Lung (tissue), 12 donors: ENCODE measurements around the gene KRT16. TPM values are rescaled to one million over a fixed set of nuclear protein-coding genes. Genes with fewer than 3 reads are reported as not detected.

Source experiments
- ATAC-seq: fragments of 200-7000 bp; cut with Tn5 transposase; one replicate; pipeline ENCODE4 v1.9.1; 2020; ENCODE audit warnings: moderate number of reproducible peaks; ENCODE audit not compliant: insufficient read depth, low FRiP score
- DNase-seq, 3 donors: peaks; one replicate each; pipeline ENCODE4 v3.0.0-alpha.2; 2013 to 2017
- H3K27ac ChIP-seq, 2 donors: one replicate each; pipeline ENCODE4 v1.5.1; 2013; ENCODE audit warnings: mild to moderate bottlenecking in 2 of 2, moderate library complexity in 2 of 2, control low read depth in 1 of 2, inconsistent platforms in 1 of 2, low read depth in 1 of 2, low read length in 1 of 2
- H3K27me3 ChIP-seq, 3 donors: one replicate each; pipeline ENCODE4 v1.5.1; 2013; ENCODE audit warnings: low read length in 2 of 3; ENCODE audit not compliant: control insufficient read depth in 3 of 3, insufficient read depth in 3 of 3
- H3K36me3 ChIP-seq, 4 donors: one replicate each; pipeline ENCODE4 v1.5.1; 2013; ENCODE audit warnings: low read length in 4 of 4, mild to moderate bottlenecking in 1 of 4, moderate library complexity in 1 of 4; ENCODE audit not compliant: control insufficient read depth in 4 of 4, insufficient read depth in 4 of 4
- H3K4me1 ChIP-seq, 5 donors: one replicate each; pipeline ENCODE4 v1.5.1; 2013; ENCODE audit warnings: low read length in 5 of 5, mild to moderate bottlenecking in 2 of 5, moderate library complexity in 1 of 5; ENCODE audit not compliant: control insufficient read depth in 5 of 5, insufficient read depth in 5 of 5
- H3K4me3 ChIP-seq: one replicate; pipeline ENCODE4 v1.5.1; 2013; ENCODE audit warnings: mild to moderate bottlenecking, control low read depth, moderate library complexity
- H3K9ac ChIP-seq, 2 donors: one replicate each; pipeline ENCODE4 v1.5.1; 2013; ENCODE audit warnings: low read length in 2 of 2, control low read depth in 1 of 2; ENCODE audit not compliant: insufficient read depth in 1 of 2
- H3K9me3 ChIP-seq, 4 donors: one replicate each; pipeline ENCODE4 v1.5.1; 2013; ENCODE audit warnings: low read length in 3 of 4, mild to moderate bottlenecking in 1 of 4, moderate library complexity in 1 of 4; ENCODE audit not compliant: control insufficient read depth in 4 of 4, insufficient read depth in 3 of 4
- CTCF ChIP-seq: IDR thresholded peaks from 2 replicates; pipeline ENCODE4 v1.5.1; 2012; ENCODE audit warnings: mild to moderate bottlenecking; ENCODE audit errors: control extremely low read depth, extremely low read depth
- WGBS, 2 donors: extraction: QIAGEN DNeasy Blood & Tissue Kit; methylation state at CpG; one replicate each; pipeline ENCODE4 v1.1.7; 2013; 5-methylcytosine and 5-hydroxymethylcytosine counted together
- polyA plus RNA-seq, 2 donors: library from polyadenylated mRNA; stranded (reverse); fragments of 200-250 nt; gene quantifications; one replicate each; pipeline ENCODE4 v1.2.1, GENCODE V29; 2013
- total RNA-seq, 2 donors: library from RNA; depleted of rRNA in 1 of 2; stranded (reverse); fragments of >200 nt in 1 of 2; gene quantifications; one replicate each; pipeline ENCODE4 v1.2.1, GENCODE V29; 2014 to 2021
- donor health status: control.
- donor health status: control.
- donor health status: Bipolar disorder and iron deficiency.
- donor health status: healthy.
- donor health status: DM: yes; HTN: yes; CAD: no.

The KRT16 gene
- total and polyA plus RNA-seq, 4 donors = 0.10 to 0.28 (median 0.18) TPM; not detected in 1

GRCh38 chr17:41650794-41651624 lies 38.4 kb upstream of the KRT16 start:
- ATAC-seq (no peak), DNase-seq (no peak)
- H3K9ac ChIP-seq = no peak overlapping the region
- H3K27ac ChIP-seq = peak overlapping the region in 1 of 2 donors; percentile 76
- no peak for TF ChIP-seq CTCF
- no peaks in the 10 kb centered on the region for H3K27me3 ChIP-seq
- no peaks in the 10 kb centered on the region for H3K36me3 ChIP-seq
- H3K4me3 ChIP-seq = no peak overlapping the region
- WGBS, 2 donors = 72 to 79% methylated on average over 14 to 15 of the region's 15 CpGs
- peaks cover 0 to 4% (median 0%) of the 10 kb centered on the region in 4 donors for H3K9me3 ChIP-seq
- H3K4me1 ChIP-seq = peaks cover 0 to 40% (median 18%) of the 10 kb centered on the region in 5 donors

GRCh38 chr17:41649923-41650519 lies 37.5 kb upstream of the KRT16 start:
- WGBS, 2 donors = 91% methylated on average over 10 of the region's 10 CpGs
- ATAC-seq (no peak), DNase-seq (no peak)
- TF ChIP-seq CTCF = no peak
- no peaks in the 10 kb centered on the region for H3K36me3 ChIP-seq
- H3K4me3 ChIP-seq = no peak overlapping the region
- peaks cover 0 to 31% (median 19%) of the 10 kb centered on the region in 5 donors for H3K4me1 ChIP-seq
- no peak overlapping the region for H3K27ac ChIP-seq
- peaks cover 0 to 4% (median 0%) of the 10 kb centered on the region in 4 donors for H3K9me3 ChIP-seq
- H3K27me3 ChIP-seq = no peaks in the 10 kb centered on the region
- H3K9ac ChIP-seq = peak overlapping the region in 1 of 2 donors; percentile 36

- Histone ChIP-seq H3K4me3 (no peak overlapping the region), H3K9ac (peak overlapping the region in 1 of 2 donors; percentile 81), H3K4me1 (peaks cover 0 to 29% (median 16%) of the 10 kb centered on the region in 5 donors), H3K27me3 (no peaks in the 10 kb centered on the region), H3K36me3 (no peaks in the 10 kb centered on the region), H3K27ac (no peak overlapping the region), H3K9me3 (peaks cover 0 to 4% (median 0%) of the 10 kb centered on the region in 4 donors)
- 4 to 5% methylated on average over 39 of the region's 39 CpGs for WGBS, 2 donors
- TF ChIP-seq CTCF = peak; percentile 77
- DNase-seq = peak; percentile 84 to 89 (median 87)
- ATAC-seq = peak; percentile 90
Measured at GRCh38 chr17:41648411-41649195, 36.0 kb upstream of the KRT16 start.
